GM15510 (cell line): ENCODE measurements around the gene ABCD3.

Experiments used
- POLR2A ChIP-seq: IDR thresholded peaks from 3 replicates; pipeline ENCODE4 v1.6.1; 2011; ENCODE audit warnings: borderline replicate concordance; ENCODE audit not compliant: insufficient read length; ENCODE audit errors: extremely low read depth

The ABCD3 gene

GRCh38 chr1:94463056-94463764 lies 45.0 kb downstream of the ABCD3 start:
- TF ChIP-seq POLR2A = no peak

- TF ChIP-seq POLR2A = no peak
These were observed 45.7 kb downstream of the ABCD3 start for GRCh38 chr1:94463765-94464330.

GRCh38 chr1:94468708-94469107 lies 50.5 kb downstream of the ABCD3 start:
- no peak for TF ChIP-seq POLR2A

- no peak for TF ChIP-seq POLR2A
These were observed 53.1 kb downstream of the ABCD3 start for GRCh38 chr1:94471271-94471670.

- TF ChIP-seq POLR2A = no peak
These were observed 57.0 kb downstream of the ABCD3 start for GRCh38 chr1:94475232-94475631.

- no peak for TF ChIP-seq POLR2A
These were observed 61.5 kb downstream of the ABCD3 start for GRCh38 chr1:94479682-94480081.

GRCh38 chr1:94481473-94481933 lies 63.3 kb downstream of the ABCD3 start:
- no peak for TF ChIP-seq POLR2A

GRCh38 chr1:94486990-94487389 lies 68.8 kb downstream of the ABCD3 start:
- no peak for TF ChIP-seq POLR2A

GRCh38 chr1:94490556-94490955 lies 72.4 kb downstream of the ABCD3 start:
- no peak for TF ChIP-seq POLR2A

- TF ChIP-seq POLR2A = no peak
These were observed 78.0 kb downstream of the ABCD3 start for GRCh38 chr1:94496076-94496755.

- TF ChIP-seq POLR2A = no peak
These were observed 83.2 kb downstream of the ABCD3 start for GRCh38 chr1:94501426-94501825.

GRCh38 chr1:94501935-94502334 lies 83.7 kb downstream of the ABCD3 start:
- TF ChIP-seq POLR2A = no peak

GRCh38 chr1:94503153-94503552 lies 85.0 kb downstream of the ABCD3 start:
- no peak for TF ChIP-seq POLR2A

GRCh38 chr1:94504601-94505000 lies 86.4 kb downstream of the ABCD3 start:
- TF ChIP-seq POLR2A = no peak

- TF ChIP-seq POLR2A = no peak
These were observed 94.6 kb downstream of the ABCD3 start for GRCh38 chr1:94512816-94513215.
